ENCODE data around the gene STMP1.

STMP1 gene

GRCh38 chr7:135713836-135714470 lies 51.6 kb downstream of the STMP1 start:
- H3K27me3 Mint-ChIP-seq, result peaks cover 0 to 7% of the 10 kb centered on the region in 2 donors
- DNase-seq (no peak), ATAC-seq (replicated peaks) (no peak)
- no peaks in the 10 kb centered on the region for H3K4me1 Mint-ChIP-seq
- no peaks in the 10 kb centered on the region for H3K9me3 Mint-ChIP-seq
- no peaks in the 10 kb centered on the region for H3K36me3 Mint-ChIP-seq
- no peak overlapping the region for H3K4me3 Mint-ChIP-seq
- no peak overlapping the region for H3K27ac Mint-ChIP-seq

GRCh38 chr7:135714534-135715009 lies 52.3 kb downstream of the STMP1 start:
- Mint-ChIP-seq H3K27ac (no peak overlapping the region), H3K27me3 (peaks cover 0 to 7% of the 10 kb centered on the region in 2 donors), H3K4me3 (no peak overlapping the region), H3K9me3 (no peaks in the 10 kb centered on the region), H3K36me3 (no peaks in the 10 kb centered on the region), H3K4me1 (no peaks in the 10 kb centered on the region)
- ATAC-seq (replicated peaks), result no peak
- no peak for DNase-seq

- Mint-ChIP-seq H3K9me3 (no peaks in the 10 kb centered on the region), H3K27ac (no peak overlapping the region), H3K4me1 (no peaks in the 10 kb centered on the region), H3K36me3 (no peaks in the 10 kb centered on the region), H3K27me3 (peaks cover 0 to 7% of the 10 kb centered on the region in 2 donors), H3K4me3 (no peak overlapping the region)
- ATAC-seq (replicated peaks) (no peak), DNase-seq (no peak)
These were observed 52.8 kb downstream of the STMP1 start for GRCh38 chr7:135715055-135715522.

- no peak for DNase-seq
These were observed 53.4 kb downstream of the STMP1 start for GRCh38 chr7:135715673-135716072.

GRCh38 chr7:135716677-135717238 lies 54.4 kb downstream of the STMP1 start:
- Mint-ChIP-seq H3K4me1 (no peaks in the 10 kb centered on the region), H3K27ac (no peak overlapping the region), H3K4me3 (no peak overlapping the region), H3K27me3 (peaks cover 12 to 16% of the 10 kb centered on the region in 2 donors), H3K36me3 (no peaks in the 10 kb centered on the region), H3K9me3 (no peaks in the 10 kb centered on the region)
- DNase-seq (no peak), ATAC-seq (replicated peaks) (no peak)

More at GRCh38 chr7:135715673-135716072, 53.4 kb downstream of the STMP1 start:
- no peaks in the 10 kb centered on the region for H3K4me1 Mint-ChIP-seq
- H3K27me3 Mint-ChIP-seq, result peaks cover 2 to 7% of the 10 kb centered on the region in 2 donors
- H3K9me3 Mint-ChIP-seq, result no peaks in the 10 kb centered on the region
- H3K27ac Mint-ChIP-seq, result no peak overlapping the region
- H3K36me3 Mint-ChIP-seq, result no peaks in the 10 kb centered on the region
- no peak for ATAC-seq (replicated peaks)
- H3K4me3 Mint-ChIP-seq, result no peak overlapping the region

- DNase-seq (no peak), ATAC-seq (replicated peaks) (no peak)
- H3K9me3 Mint-ChIP-seq, result no peaks in the 10 kb centered on the region
- H3K4me3 Mint-ChIP-seq, result no peak overlapping the region
- H3K36me3 Mint-ChIP-seq, result no peaks in the 10 kb centered on the region
- H3K27ac Mint-ChIP-seq, result no peak overlapping the region
- peaks cover 12 to 16% of the 10 kb centered on the region in 2 donors for H3K27me3 Mint-ChIP-seq
- no peaks in the 10 kb centered on the region for H3K4me1 Mint-ChIP-seq
These were observed 55.4 kb downstream of the STMP1 start for GRCh38 chr7:135717693-135718092.

GRCh38 chr7:135718219-135718618 lies 55.9 kb downstream of the STMP1 start:
- ATAC-seq (replicated peaks) (no peak), DNase-seq (no peak)
- Mint-ChIP-seq H3K27ac (no peak overlapping the region), H3K4me3 (no peak overlapping the region), H3K4me1 (no peaks in the 10 kb centered on the region), H3K27me3 (peaks cover 12 to 16% of the 10 kb centered on the region in 2 donors), H3K36me3 (no peaks in the 10 kb centered on the region), H3K9me3 (no peaks in the 10 kb centered on the region)

GRCh38 chr7:135718794-135719437 lies 56.6 kb downstream of the STMP1 start:
- Mint-ChIP-seq H3K4me3 (no peak overlapping the region), H3K27ac (no peak overlapping the region), H3K27me3 (peaks cover 18 to 21% of the 10 kb centered on the region in 2 donors), H3K9me3 (no peaks in the 10 kb centered on the region), H3K36me3 (no peaks in the 10 kb centered on the region), H3K4me1 (no peaks in the 10 kb centered on the region)
- ATAC-seq (replicated peaks) (no peak), DNase-seq (no peak)

- no peak overlapping the region for H3K4me3 Mint-ChIP-seq
- no peak overlapping the region for H3K27ac Mint-ChIP-seq
- no peaks in the 10 kb centered on the region for H3K36me3 Mint-ChIP-seq
- no peaks in the 10 kb centered on the region for H3K9me3 Mint-ChIP-seq
- H3K4me1 Mint-ChIP-seq, result no peaks in the 10 kb centered on the region
- peaks cover 21 to 23% of the 10 kb centered on the region in 2 donors for H3K27me3 Mint-ChIP-seq
- DNase-seq, result no peak
- ATAC-seq (replicated peaks), result no peak
These were observed 57.4 kb downstream of the STMP1 start for GRCh38 chr7:135719688-135720087.

GRCh38 chr7:135721198-135721820 lies 59.0 kb downstream of the STMP1 start:
- Mint-ChIP-seq H3K27ac (no peak overlapping the region), H3K27me3 (peaks cover 23 to 26% of the 10 kb centered on the region in 2 donors), H3K9me3 (no peaks in the 10 kb centered on the region), H3K36me3 (no peaks in the 10 kb centered on the region), H3K4me1 (no peaks in the 10 kb centered on the region), H3K4me3 (no peak overlapping the region)
- ATAC-seq (replicated peaks) (no peak), DNase-seq (no peak)

- Mint-ChIP-seq H3K27ac (no peak overlapping the region), H3K4me1 (no peaks in the 10 kb centered on the region), H3K36me3 (no peaks in the 10 kb centered on the region), H3K27me3 (peaks cover 21 to 32% of the 10 kb centered on the region in 2 donors), H3K4me3 (no peak overlapping the region), H3K9me3 (no peaks in the 10 kb centered on the region)
- no peak for ATAC-seq (replicated peaks)
- DNase-seq, result no peak
These were observed 61.1 kb downstream of the STMP1 start for GRCh38 chr7:135723411-135723810.
